MM.1S (cell line): Measurements from ENCODE around the gene CREB3L2.

Source experiments
- DNase-seq: peaks from one replicate; pipeline ENCODE4 v3.0.0-alpha.2; 2015
- H2AFZ ChIP-seq: fragments of 300-600 bp; sonication (generic); 2 replicates; pipeline ENCODE4 v1.6.0; 2016; ENCODE audit warnings: antibody characterized with exemption, low read length
- H3F3A ChIP-seq: fragments of 300-600 bp; sonication (generic); 2 replicates; pipeline ENCODE4 v1.6.1; 2016; ENCODE audit warnings: mild to moderate bottlenecking, antibody characterized with exemption, low read length, moderate library complexity, mixed read lengths; ENCODE audit not compliant: insufficient read depth
- H3K27ac ChIP-seq: fragments of 300-600 bp; sonication (generic); 2 replicates; pipeline ENCODE4 v1.5.1; 2016; ENCODE audit warnings: mild to moderate bottlenecking, low read length
- H3K27me3 ChIP-seq: fragments of 300-600 bp; sonication (generic); replicated peaks from 2 replicates; pipeline ENCODE4 v1.6.0; 2016; ENCODE audit warnings: low read length; ENCODE audit not compliant: insufficient read depth
- H3K36me3 ChIP-seq: fragments of 300-600 bp; sonication (generic); replicated peaks from 2 replicates; pipeline ENCODE4 v1.6.1; 2016; ENCODE audit warnings: mild to moderate bottlenecking, low read length, mixed read lengths; ENCODE audit not compliant: insufficient read depth
- H3K4me1 ChIP-seq: fragments of 300-600 bp; sonication (generic); 2 replicates; pipeline ENCODE4 v1.6.1; 2016; ENCODE audit warnings: low read length, mixed read lengths
- H3K4me2 ChIP-seq: fragments of 300-600 bp; sonication (generic); 2 replicates; pipeline ENCODE4 v1.6.0; 2016; ENCODE audit warnings: low read depth, low read length
- H3K4me3 ChIP-seq: fragments of 300-600 bp; sonication (generic); 2 replicates; pipeline ENCODE4 v1.5.1; 2016; ENCODE audit warnings: low read length, mixed read lengths
- H3K79me2 ChIP-seq: fragments of 300-600 bp; sonication (generic); 2 replicates; pipeline ENCODE4 v1.6.1; 2016; ENCODE audit warnings: mixed run types, low read length, mixed read lengths
- H3K9ac ChIP-seq: fragments of 300-600 bp; sonication (generic); 2 replicates; pipeline ENCODE4 v1.6.1; 2016; ENCODE audit warnings: low read length, mixed read lengths
- H3K9me2 ChIP-seq: fragments of 300-600 bp; sonication (generic); replicated peaks from 2 replicates; pipeline ENCODE4 v1.6.1; 2016; ENCODE audit warnings: mild to moderate bottlenecking, low read length, mixed read lengths; ENCODE audit not compliant: insufficient read depth
- H3K9me3 ChIP-seq: fragments of 300-600 bp; sonication (generic); replicated peaks from 2 replicates; pipeline ENCODE4 v1.6.1; 2016; ENCODE audit warnings: mild to moderate bottlenecking, low read length, mixed read lengths; ENCODE audit not compliant: insufficient read depth
- H4K20me1 ChIP-seq: fragments of 300-600 bp; sonication (generic); 2 replicates; pipeline ENCODE4 v1.6.1; 2016; ENCODE audit warnings: mild to moderate bottlenecking, low read length, moderate library complexity, mixed read lengths; ENCODE audit not compliant: insufficient read depth
- EZH2 ChIP-seq: fragments of 300-600 bp; sonication (generic); optimal IDR thresholded peaks from 2 replicates; pipeline ENCODE3; 2017; ENCODE audit warnings: low read depth, mild to moderate bottlenecking, antibody characterized with exemption, low read length, mixed read lengths
- EZH2phosphoT487 ChIP-seq: fragments of 300-600 bp; sonication (generic); IDR thresholded peaks from 2 replicates; pipeline ENCODE4 v1.6.1; 2018; ENCODE audit warnings: antibody characterized with exemption, low read length
- TF ChIP-seq, protein P1 (sequence below): fragments of 300-600 bp; sonication (generic); IDR thresholded peaks from 2 replicates; pipeline ENCODE4 v1.5.1; 2016; ENCODE audit warnings: antibody characterized with exemption, low read length, mixed read lengths

The CREB3L2 gene

GRCh38 chr7:137947046-137947445 is 54.8 kb downstream of the CREB3L2 start:
- DNase-seq: no peak
- Histone ChIP-seq H3F3A (no peaks in the 10 kb centered on the region), H3K4me2 (no peak overlapping the region), H3K9ac (no peak overlapping the region), H3K9me2 (no peaks in the 10 kb centered on the region), H3K27me3 (no peaks in the 10 kb centered on the region), H3K27ac (no peak overlapping the region), H3K79me2 (peaks cover 92% of the 10 kb centered on the region), H3K9me3 (no peaks in the 10 kb centered on the region), H4K20me1 (no peaks in the 10 kb centered on the region; the same call in none of the 2 replicates), H3K4me3 (no peak overlapping the region), H2AFZ (no peak overlapping the region), H3K36me3 (0 out of 2 replicates have a peak, but pooled peaks cover 5% of the 10 kb centered on the region), H3K4me1 (peaks cover 11% of the 10 kb centered on the region; the same call in 1 of the 2 replicates)
- TF ChIP-seq EZH2 (no peak), EZH2phosphoT487 (no peak)
- TF ChIP-seq, protein P1, sequence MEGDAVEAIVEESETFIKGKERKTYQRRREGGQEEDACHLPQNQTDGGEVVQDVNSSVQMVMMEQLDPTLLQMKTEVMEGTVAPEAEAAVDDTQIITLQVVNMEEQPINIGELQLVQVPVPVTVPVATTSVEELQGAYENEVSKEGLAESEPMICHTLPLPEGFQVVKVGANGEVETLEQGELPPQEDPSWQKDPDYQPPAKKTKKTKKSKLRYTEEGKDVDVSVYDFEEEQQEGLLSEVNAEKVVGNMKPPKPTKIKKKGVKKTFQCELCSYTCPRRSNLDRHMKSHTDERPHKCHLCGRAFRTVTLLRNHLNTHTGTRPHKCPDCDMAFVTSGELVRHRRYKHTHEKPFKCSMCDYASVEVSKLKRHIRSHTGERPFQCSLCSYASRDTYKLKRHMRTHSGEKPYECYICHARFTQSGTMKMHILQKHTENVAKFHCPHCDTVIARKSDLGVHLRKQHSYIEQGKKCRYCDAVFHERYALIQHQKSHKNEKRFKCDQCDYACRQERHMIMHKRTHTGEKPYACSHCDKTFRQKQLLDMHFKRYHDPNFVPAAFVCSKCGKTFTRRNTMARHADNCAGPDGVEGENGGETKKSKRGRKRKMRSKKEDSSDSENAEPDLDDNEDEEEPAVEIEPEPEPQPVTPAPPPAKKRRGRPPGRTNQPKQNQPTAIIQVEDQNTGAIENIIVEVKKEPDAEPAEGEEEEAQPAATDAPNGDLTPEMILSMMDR: no peak

DNA sequence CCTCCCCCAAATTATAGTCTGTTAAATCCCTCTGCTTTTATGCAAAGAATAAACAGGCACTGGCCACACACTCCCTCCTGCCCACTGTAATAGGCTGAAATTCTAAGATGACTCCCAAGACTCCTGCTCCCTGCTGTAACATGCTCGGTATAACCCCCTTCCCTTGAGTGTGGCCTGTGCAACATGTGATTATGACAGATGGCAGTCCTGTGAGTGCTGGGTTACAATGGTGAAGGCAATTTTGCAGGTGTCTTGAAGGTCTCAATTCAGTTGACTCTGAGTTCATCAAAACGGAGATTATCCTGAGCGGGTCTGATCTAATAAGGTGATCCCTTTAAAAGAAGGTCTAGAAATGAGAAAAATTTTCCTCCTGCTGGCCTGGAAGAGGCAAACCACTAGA is 55.9 kb downstream of the CREB3L2 start:
- H3K9me3 ChIP-seq: no peaks in the 10 kb centered on the region
- no peak overlapping the region for H3K27ac ChIP-seq
- no peak overlapping the region for H3K9ac ChIP-seq
- H3K4me2 ChIP-seq: no peak overlapping the region
- no peaks in the 10 kb centered on the region for H3K9me2 ChIP-seq
- H3K79me2 ChIP-seq: peaks cover 92% of the 10 kb centered on the region
- no peak overlapping the region for H2AFZ ChIP-seq
- H4K20me1 ChIP-seq: no peaks in the 10 kb centered on the region; the same call in none of the 2 replicates
- H3K4me1 ChIP-seq: peaks cover 11% of the 10 kb centered on the region; the same call in 1 of the 2 replicates
- no peak for DNase-seq
- no peak overlapping the region for H3K4me3 ChIP-seq
- H3F3A ChIP-seq: no peaks in the 10 kb centered on the region
- H3K27me3 ChIP-seq: no peaks in the 10 kb centered on the region
- TF ChIP-seq, protein P1: no peak
- TF ChIP-seq EZH2phosphoT487 (no peak), EZH2 (no peak)
- H3K36me3 ChIP-seq: 0 out of 2 replicates have a peak, but pooled peaks cover 5% of the 10 kb centered on the region

GRCh38 chr7:137944168-137944567 is 57.7 kb downstream of the CREB3L2 start:
- DNase-seq: no peak
- no peaks in the 10 kb centered on the region for H3K9me3 ChIP-seq
- no peaks in the 10 kb centered on the region for H3K27me3 ChIP-seq
- peaks cover 11% of the 10 kb centered on the region; the same call in 1 of the 2 replicates for H3K4me1 ChIP-seq
- H3K4me3 ChIP-seq: no peak overlapping the region
- no peaks in the 10 kb centered on the region for H3F3A ChIP-seq
- no peaks in the 10 kb centered on the region; the same call in none of the 2 replicates for H4K20me1 ChIP-seq
- H3K9ac ChIP-seq: no peak overlapping the region
- no peak overlapping the region for H2AFZ ChIP-seq
- no peaks in the 10 kb centered on the region for H3K9me2 ChIP-seq
- H3K27ac ChIP-seq: no peak overlapping the region
- H3K79me2 ChIP-seq: peaks cover 92% of the 10 kb centered on the region
- no peak overlapping the region for H3K4me2 ChIP-seq
- H3K36me3 ChIP-seq: 0 out of 2 replicates have a peak, but pooled peaks cover 5% of the 10 kb centered on the region
- TF ChIP-seq, protein P1: no peak
- TF ChIP-seq EZH2phosphoT487: no peak
- no peak for TF ChIP-seq EZH2
